HEK293 (cell line): Measurements from ENCODE around the gene TCF7.

ENCODE experiments used
- CTCF ChIA-PET: fragments of 350-600 bp; formaldehyde crosslinking; extraction: SDS; loops from one replicate; lab custom pipeline; 2021; ENCODE audit warnings: antibody characterized with exemption; lab: Yijun Ruan, JAX
- POLR2A ChIA-PET: fragments of 300-600 bp; formaldehyde crosslinking; extraction: SDS; loops from one replicate; lab custom pipeline; 2020; ENCODE audit warnings: antibody characterized with exemption, inconsistent platforms; lab: Yijun Ruan, JAX
- H3K27ac ChIP-seq: fragments of 200-500 bp; sonication (Bioruptor generic); 2 replicates; pipeline ENCODE4 v1.5.1; 2014; ENCODE audit warnings: low read depth, low read length, control low read depth, inconsistent platforms; ENCODE audit errors: extremely low read depth
- H3K36me3 ChIP-seq, 2 experiments: fragments of 200-500 bp in 1 of 2; sonication (Bioruptor generic) in 1 of 2; 1 replicate in 1 of 2; 2 replicates in 1 of 2; pipeline ENCODE4 v1.5.1; 2014 to 2017; ENCODE audit warnings: inconsistent platforms in 2 of 2, low read length in 2 of 2; ENCODE audit not compliant: control insufficient read depth in 2 of 2, insufficient read depth in 1 of 2
- H3K4me1 ChIP-seq: fragments of 200-500 bp; sonication (Bioruptor generic); 2 replicates; pipeline ENCODE4 v1.5.1; 2014; ENCODE audit warnings: mild to moderate bottlenecking, low read length, inconsistent platforms; ENCODE audit not compliant: control insufficient read depth, insufficient read depth
- H3K4me3 ChIP-seq: 2 replicates; pipeline ENCODE4 v1.5.1; 2011; ENCODE audit warnings: low read depth, mild to moderate bottlenecking, control low read depth, low read length, moderate library complexity
- H3K9me3 ChIP-seq: fragments of 200-500 bp; sonication (Bioruptor generic); 2 replicates; pipeline ENCODE4 v1.5.1; 2014; ENCODE audit warnings: low read depth, low read length, inconsistent platforms; ENCODE audit not compliant: control insufficient read depth, insufficient read depth
- OSR2 ChIP-seq: fragments of 450-650 bp; formaldehyde crosslinking; IDR thresholded peaks from 2 replicates; pipeline ENCODE4 v1.5.1; 2016; ENCODE audit warnings: missing biosample characterization, missing genetic modification characterization
- SP2 ChIP-seq: fragments of 450-650 bp; formaldehyde crosslinking; IDR thresholded peaks from 2 replicates; pipeline ENCODE4 v1.5.1; 2016; ENCODE audit warnings: missing biosample characterization, missing genetic modification characterization
- SP3 ChIP-seq: fragments of 450-650 bp; formaldehyde crosslinking; IDR thresholded peaks from 2 replicates; pipeline ENCODE4 v1.5.1; 2016; ENCODE audit warnings: missing biosample characterization, missing genetic modification characterization
- WT1 ChIP-seq: fragments of 450-650 bp; formaldehyde crosslinking; IDR thresholded peaks from 2 replicates; pipeline ENCODE4 v1.5.1; 2016; ENCODE audit warnings: missing biosample characterization, missing genetic modification characterization
- ZEB2 ChIP-seq: fragments of 450-650 bp; formaldehyde crosslinking; IDR thresholded peaks from 2 replicates; pipeline ENCODE4 v1.5.1; 2016; ENCODE audit warnings: missing biosample characterization, missing genetic modification characterization
- ZNF112 ChIP-seq: fragments of 450-650 bp; formaldehyde crosslinking; IDR thresholded peaks from 2 replicates; pipeline ENCODE4 v1.5.0; 2017; ENCODE audit warnings: missing biosample characterization, missing genetic modification characterization
- ZNF248 ChIP-seq: fragments of 450-650 bp; formaldehyde crosslinking; IDR thresholded peaks from 2 replicates; pipeline ENCODE4 v1.5.1; 2017; ENCODE audit warnings: missing biosample characterization, missing genetic modification characterization
- ZNF548 ChIP-seq: fragments of 450-650 bp; formaldehyde crosslinking; IDR thresholded peaks from 2 replicates; pipeline ENCODE4 v1.5.1; 2016; ENCODE audit warnings: missing biosample characterization, missing genetic modification characterization
- ZNF560 ChIP-seq: fragments of 450-650 bp; formaldehyde crosslinking; IDR thresholded peaks from 2 replicates; pipeline ENCODE4 v1.5.1; 2017; ENCODE audit warnings: missing biosample characterization, missing genetic modification characterization, borderline replicate concordance
- ZNF658 ChIP-seq: fragments of 450-650 bp; formaldehyde crosslinking; IDR thresholded peaks from 2 replicates; pipeline ENCODE4; 2016; ENCODE audit warnings: missing biosample characterization, missing genetic modification characterization
- ZNF791 ChIP-seq: fragments of 450-650 bp; formaldehyde crosslinking; IDR thresholded peaks from 2 replicates; pipeline ENCODE4 v1.5.1; 2016; ENCODE audit warnings: missing biosample characterization, missing genetic modification characterization
- ZNF830 ChIP-seq: fragments of 450-650 bp; IDR thresholded peaks from 2 replicates; pipeline ENCODE4 v1.5.0; 2018; ENCODE audit warnings: missing biosample characterization, missing genetic modification characterization, low read depth, mild to moderate bottlenecking, moderate library complexity
- TF ChIP-seq, protein P1 (sequence below): fragments of 450-650 bp; formaldehyde crosslinking; conservative IDR thresholded peaks from 2 replicates; pipeline ENCODE4 v1.5.1; 2016; ENCODE audit warnings: low read depth, missing biosample characterization, missing genetic modification characterization
- TF ChIP-seq, protein P2 (sequence below): fragments of 450-650 bp; formaldehyde crosslinking; IDR thresholded peaks from 2 replicates; pipeline ENCODE4 v1.5.1; 2016; ENCODE audit warnings: missing biosample characterization, missing genetic modification characterization
- TF ChIP-seq, protein P3 (sequence below): fragments of 450-650 bp; formaldehyde crosslinking; IDR thresholded peaks from 2 replicates; pipeline ENCODE4 v1.5.1; 2017; ENCODE audit warnings: missing biosample characterization, missing genetic modification characterization
- TF ChIP-seq, protein P4 (sequence below): fragments of 450-650 bp; formaldehyde crosslinking; optimal IDR thresholded peaks from 2 replicates; pipeline ENCODE3; 2016; ENCODE audit warnings: missing biosample characterization, mild to moderate bottlenecking, missing genetic modification characterization
- TF ChIP-seq, protein P5 (sequence below): fragments of 450-650 bp; IDR thresholded peaks from 2 replicates; pipeline ENCODE4 v1.5.1; 2018; ENCODE audit warnings: missing biosample characterization, missing genetic modification characterization
- TF ChIP-seq, protein P6 (sequence below): fragments of 450-650 bp; formaldehyde crosslinking; IDR thresholded peaks from 2 replicates; pipeline ENCODE4 v1.5.1; 2016; ENCODE audit warnings: missing biosample characterization, missing genetic modification characterization
- TF ChIP-seq, protein P7 (sequence below): fragments of 450-650 bp; formaldehyde crosslinking; IDR thresholded peaks from 2 replicates; pipeline ENCODE4 v1.5.1; 2016; ENCODE audit warnings: missing biosample characterization, missing genetic modification characterization

Gene TCF7

DNA sequence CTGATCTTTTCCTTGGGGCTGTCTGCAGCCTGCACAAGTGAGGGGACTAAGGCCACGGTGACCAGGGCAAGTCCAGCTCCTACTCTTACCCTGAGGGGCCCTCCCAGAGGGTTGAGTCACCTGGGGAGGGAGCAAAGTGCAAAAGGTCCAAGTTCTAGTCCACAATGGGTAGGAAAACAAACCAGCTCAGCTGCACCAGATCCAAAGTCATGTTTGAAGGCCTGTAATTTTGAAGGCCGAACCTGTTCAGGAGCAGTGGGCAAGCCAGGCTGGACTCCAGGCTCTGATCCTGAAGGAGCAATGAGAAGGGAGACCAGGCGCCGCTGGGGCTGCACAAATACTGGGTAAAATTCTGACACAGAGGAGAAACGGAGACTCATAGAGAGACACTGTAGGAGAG lies 15.8 kb upstream of the TCF7 start:
- no peaks in the 10 kb centered on the region for H3K9me3 ChIP-seq
- ChIA-PET CTCF (interaction anchor here (0.7 to 8.7 kb wide), 5 partner anchors 8 to 58 kb away, joined by 4 to 56 read pairs (median 35); partner anchors contain the start of gene TCF7), POLR2A (no interaction called here)
- no peak overlapping the region for H3K4me3 ChIP-seq
- no peaks in the 10 kb centered on the region for H3K4me1 ChIP-seq
- TF ChIP-seq ZNF560 (tag by site-specific recombination), result no peak
- no peak for TF ChIP-seq SP2 (tag by site-specific recombination)
- no peak for TF ChIP-seq ZNF658 (tag by site-specific recombination)
- no peak for TF ChIP-seq ZNF791
- TF ChIP-seq, protein P1, sequence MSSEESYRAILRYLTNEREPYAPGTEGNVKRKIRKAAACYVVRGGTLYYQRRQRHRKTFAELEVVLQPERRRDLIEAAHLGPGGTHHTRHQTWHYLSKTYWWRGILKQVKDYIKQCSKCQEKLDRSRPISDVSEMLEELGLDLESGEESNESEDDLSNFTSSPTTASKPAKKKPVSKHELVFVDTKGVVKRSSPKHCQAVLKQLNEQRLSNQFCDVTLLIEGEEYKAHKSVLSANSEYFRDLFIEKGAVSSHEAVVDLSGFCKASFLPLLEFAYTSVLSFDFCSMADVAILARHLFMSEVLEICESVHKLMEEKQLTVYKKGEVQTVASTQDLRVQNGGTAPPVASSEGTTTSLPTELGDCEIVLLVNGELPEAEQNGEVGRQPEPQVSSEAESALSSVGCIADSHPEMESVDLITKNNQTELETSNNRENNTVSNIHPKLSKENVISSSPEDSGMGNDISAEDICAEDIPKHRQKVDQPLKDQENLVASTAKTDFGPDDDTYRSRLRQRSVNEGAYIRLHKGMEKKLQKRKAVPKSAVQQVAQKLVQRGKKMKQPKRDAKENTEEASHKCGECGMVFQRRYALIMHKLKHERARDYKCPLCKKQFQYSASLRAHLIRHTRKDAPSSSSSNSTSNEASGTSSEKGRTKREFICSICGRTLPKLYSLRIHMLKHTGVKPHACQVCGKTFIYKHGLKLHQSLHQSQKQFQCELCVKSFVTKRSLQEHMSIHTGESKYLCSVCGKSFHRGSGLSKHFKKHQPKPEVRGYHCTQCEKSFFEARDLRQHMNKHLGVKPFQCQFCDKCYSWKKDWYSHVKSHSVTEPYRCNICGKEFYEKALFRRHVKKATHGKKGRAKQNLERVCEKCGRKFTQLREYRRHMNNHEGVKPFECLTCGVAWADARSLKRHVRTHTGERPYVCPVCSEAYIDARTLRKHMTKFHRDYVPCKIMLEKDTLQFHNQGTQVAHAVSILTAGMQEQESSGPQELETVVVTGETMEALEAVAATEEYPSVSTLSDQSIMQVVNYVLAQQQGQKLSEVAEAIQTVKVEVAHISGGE, result no peak
- TF ChIP-seq, protein P2, sequence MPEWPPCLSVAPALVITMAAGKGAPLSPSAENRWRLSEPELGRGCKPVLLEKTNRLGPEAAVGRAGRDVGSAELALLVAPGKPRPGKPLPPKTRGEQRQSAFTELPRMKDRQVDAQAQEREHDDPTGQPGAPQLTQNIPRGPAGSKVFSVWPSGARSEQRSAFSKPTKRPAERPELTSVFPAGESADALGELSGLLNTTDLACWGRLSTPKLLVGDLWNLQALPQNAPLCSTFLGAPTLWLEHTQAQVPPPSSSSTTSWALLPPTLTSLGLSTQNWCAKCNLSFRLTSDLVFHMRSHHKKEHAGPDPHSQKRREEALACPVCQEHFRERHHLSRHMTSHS (tag by site-specific recombination), result no peak
- no peak for TF ChIP-seq ZNF548 (tag by site-specific recombination)
- TF ChIP-seq ZNF248 (tag by site-specific recombination), result no peak
- TF ChIP-seq, protein P3, sequence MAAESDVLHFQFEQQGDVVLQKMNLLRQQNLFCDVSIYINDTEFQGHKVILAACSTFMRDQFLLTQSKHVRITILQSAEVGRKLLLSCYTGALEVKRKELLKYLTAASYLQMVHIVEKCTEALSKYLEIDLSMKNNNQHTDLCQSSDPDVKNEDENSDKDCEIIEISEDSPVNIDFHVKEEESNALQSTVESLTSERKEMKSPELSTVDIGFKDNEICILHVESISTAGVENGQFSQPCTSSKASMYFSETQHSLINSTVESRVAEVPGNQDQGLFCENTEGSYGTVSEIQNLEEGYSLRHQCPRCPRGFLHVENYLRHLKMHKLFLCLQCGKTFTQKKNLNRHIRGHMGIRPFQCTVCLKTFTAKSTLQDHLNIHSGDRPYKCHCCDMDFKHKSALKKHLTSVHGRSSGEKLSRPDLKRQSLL (tag by site-specific recombination), result no peak
- TF ChIP-seq, protein P4, sequence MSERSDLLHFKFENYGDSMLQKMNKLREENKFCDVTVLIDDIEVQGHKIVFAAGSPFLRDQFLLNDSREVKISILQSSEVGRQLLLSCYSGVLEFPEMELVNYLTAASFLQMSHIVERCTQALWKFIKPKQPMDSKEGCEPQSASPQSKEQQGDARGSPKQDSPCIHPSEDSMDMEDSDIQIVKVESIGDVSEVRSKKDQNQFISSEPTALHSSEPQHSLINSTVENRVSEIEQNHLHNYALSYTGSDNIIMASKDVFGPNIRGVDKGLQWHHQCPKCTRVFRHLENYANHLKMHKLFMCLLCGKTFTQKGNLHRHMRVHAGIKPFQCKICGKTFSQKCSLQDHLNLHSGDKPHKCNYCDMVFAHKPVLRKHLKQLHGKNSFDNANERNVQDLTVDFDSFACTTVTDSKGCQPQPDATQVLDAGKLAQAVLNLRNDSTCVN (tag by site-specific recombination), result no peak
- no peak for TF ChIP-seq SP3 (tag by site-specific recombination)
- TF ChIP-seq, protein P5, sequence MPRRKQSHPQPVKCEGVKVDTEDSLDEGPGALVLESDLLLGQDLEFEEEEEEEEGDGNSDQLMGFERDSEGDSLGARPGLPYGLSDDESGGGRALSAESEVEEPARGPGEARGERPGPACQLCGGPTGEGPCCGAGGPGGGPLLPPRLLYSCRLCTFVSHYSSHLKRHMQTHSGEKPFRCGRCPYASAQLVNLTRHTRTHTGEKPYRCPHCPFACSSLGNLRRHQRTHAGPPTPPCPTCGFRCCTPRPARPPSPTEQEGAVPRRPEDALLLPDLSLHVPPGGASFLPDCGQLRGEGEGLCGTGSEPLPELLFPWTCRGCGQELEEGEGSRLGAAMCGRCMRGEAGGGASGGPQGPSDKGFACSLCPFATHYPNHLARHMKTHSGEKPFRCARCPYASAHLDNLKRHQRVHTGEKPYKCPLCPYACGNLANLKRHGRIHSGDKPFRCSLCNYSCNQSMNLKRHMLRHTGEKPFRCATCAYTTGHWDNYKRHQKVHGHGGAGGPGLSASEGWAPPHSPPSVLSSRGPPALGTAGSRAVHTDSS (tag by site-specific recombination), result no peak
- TF ChIP-seq ZNF830 (tag by site-specific recombination), result no peak
- TF ChIP-seq, protein P6, sequence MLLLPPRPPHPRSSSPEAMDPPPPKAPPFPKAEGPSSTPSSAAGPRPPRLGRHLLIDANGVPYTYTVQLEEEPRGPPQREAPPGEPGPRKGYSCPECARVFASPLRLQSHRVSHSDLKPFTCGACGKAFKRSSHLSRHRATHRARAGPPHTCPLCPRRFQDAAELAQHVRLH (tag by site-specific recombination), result no peak
- TF ChIP-seq, protein P7, sequence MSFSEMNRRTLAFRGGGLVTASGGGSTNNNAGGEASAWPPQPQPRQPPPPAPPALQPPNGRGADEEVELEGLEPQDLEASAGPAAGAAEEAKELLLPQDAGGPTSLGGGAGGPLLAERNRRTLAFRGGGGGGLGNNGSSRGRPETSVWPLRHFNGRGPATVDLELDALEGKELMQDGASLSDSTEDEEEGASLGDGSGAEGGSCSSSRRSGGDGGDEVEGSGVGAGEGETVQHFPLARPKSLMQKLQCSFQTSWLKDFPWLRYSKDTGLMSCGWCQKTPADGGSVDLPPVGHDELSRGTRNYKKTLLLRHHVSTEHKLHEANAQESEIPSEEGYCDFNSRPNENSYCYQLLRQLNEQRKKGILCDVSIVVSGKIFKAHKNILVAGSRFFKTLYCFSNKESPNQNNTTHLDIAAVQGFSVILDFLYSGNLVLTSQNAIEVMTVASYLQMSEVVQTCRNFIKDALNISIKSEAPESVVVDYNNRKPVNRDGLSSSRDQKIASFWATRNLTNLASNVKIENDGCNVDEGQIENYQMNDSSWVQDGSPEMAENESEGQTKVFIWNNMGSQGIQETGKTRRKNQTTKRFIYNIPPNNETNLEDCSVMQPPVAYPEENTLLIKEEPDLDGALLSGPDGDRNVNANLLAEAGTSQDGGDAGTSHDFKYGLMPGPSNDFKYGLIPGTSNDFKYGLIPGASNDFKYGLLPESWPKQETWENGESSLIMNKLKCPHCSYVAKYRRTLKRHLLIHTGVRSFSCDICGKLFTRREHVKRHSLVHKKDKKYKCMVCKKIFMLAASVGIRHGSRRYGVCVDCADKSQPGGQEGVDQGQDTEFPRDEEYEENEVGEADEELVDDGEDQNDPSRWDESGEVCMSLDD, result no peak
- no peak for TF ChIP-seq ZNF112 (tag by site-specific recombination)
- no peak for TF ChIP-seq ZEB2 (tag by site-specific recombination)
- TF ChIP-seq OSR2 (tag by site-specific recombination), result no peak
- no peak for TF ChIP-seq WT1 (tag by site-specific recombination)
- no peak overlapping the region for H3K27ac ChIP-seq
- H3K36me3 ChIP-seq, result no peaks in the 10 kb centered on the region
